Brain microvascular endothelial cell (primary cell): ENCODE data around the gene DMPK.

ENCODE experiments used
- DNase-seq: peaks from one replicate; pipeline ENCODE4 v3.0.0-alpha.2; 2020
- H3K27ac ChIP-seq: fragments of 250-450 bp; sonication (Bioruptor Pico); 2 replicates; pipeline ENCODE4 v1.5.1; 2020; ENCODE audit warnings: mild to moderate bottlenecking, moderate library complexity
- H3K27me3 ChIP-seq: fragments of 250-450 bp; sonication (Bioruptor Pico); replicated peaks from 2 replicates; pipeline ENCODE4 v1.5.1; 2020; ENCODE audit warnings: mild to moderate bottlenecking
- H3K36me3 ChIP-seq: fragments of 250-450 bp; sonication (Bioruptor Pico); replicated peaks from 2 replicates; pipeline ENCODE4 v1.5.1; 2020; ENCODE audit warnings: mild to moderate bottlenecking
- H3K4me3 ChIP-seq: 2 replicates; pipeline ENCODE4 v1.5.1; 2011; ENCODE audit warnings: low read depth, mild to moderate bottlenecking, control low read depth, low read length, moderate library complexity
- CTCF ChIP-seq: IDR thresholded peaks from 2 replicates; pipeline ENCODE4 v1.5.1; 2011; ENCODE audit warnings: low read depth, mild to moderate bottlenecking, moderate library complexity, low read length, control low read depth, inconsistent platforms; ENCODE audit errors: missing control alignments
- in situ Hi-C: cut with HindIII; loops from 2 replicates; pipeline ENCODE4 v1.10.0; 2017; ENCODE audit warnings: low sequenced_read_pairs, low pct_ligation_motif_present

Gene DMPK

GRCh38 chr19:45768984-45769782 lies 13.1 kb downstream of the DMPK start, which contains the start of gene SIX5:
Gene SIX5 (minus strand): TSS chr19:45769252. CDS start chr19:45768844, 408 bp downstream.
- Histone ChIP-seq H3K27ac (peak within 1 kb of the TSS; percentile 73), H3K4me3 (peak within 1 kb of the TSS; percentile 79), H3K27me3 (no peaks in the 10 kb centered on the region), H3K36me3 (no peaks in the 10 kb centered on the region)
- no peak for TF ChIP-seq CTCF
- in situ Hi-C loops: no loop called here
- DNase-seq: peak; percentile 96

- in situ Hi-C loops: no loop called here
- Histone ChIP-seq H3K36me3 (no peaks in the 10 kb centered on the region), H3K27me3 (no peaks in the 10 kb centered on the region), H3K4me3 (peak overlapping the region; percentile 79), H3K27ac (peak overlapping the region; percentile 70)
- no peak for TF ChIP-seq CTCF
- peak; percentile 22 for DNase-seq
Observed at GRCh38 chr19:45768655-45768983, 13.7 kb downstream of the DMPK start.

- TF ChIP-seq CTCF: no peak
- Histone ChIP-seq H3K27me3 (no peaks in the 10 kb centered on the region), H3K36me3 (no peaks in the 10 kb centered on the region), H3K4me3 (peak overlapping the region; percentile 79), H3K27ac (peak overlapping the region; percentile 70)
- in situ Hi-C loops: no loop called here
- peak; percentile 45 for DNase-seq
Observed at GRCh38 chr19:45767881-45768654, 14.2 kb downstream of the DMPK start.

- Histone ChIP-seq H3K27me3 (no peaks in the 10 kb centered on the region), H3K4me3 (peak overlapping the region; percentile 79), H3K27ac (peak overlapping the region; percentile 70), H3K36me3 (no peaks in the 10 kb centered on the region)
- in situ Hi-C loops: no loop called here
- peak; percentile 79 for DNase-seq
- TF ChIP-seq CTCF: no peak
Observed at GRCh38 chr19:45767410-45767880, 14.8 kb downstream of the DMPK start.

- peak overlapping the region; percentile 70 for H3K27ac ChIP-seq
Observed at GRCh38 chr19:45766869-45767346, 15.4 kb downstream of the DMPK start.

More at GRCh38 chr19:45766869-45767346, 15.4 kb downstream of the DMPK start:
- H3K4me3 ChIP-seq: peak overlapping the region; percentile 79
- no peak for TF ChIP-seq CTCF
- no peaks in the 10 kb centered on the region for H3K27me3 ChIP-seq
- in situ Hi-C loops: no loop called here
- no peaks in the 10 kb centered on the region for H3K36me3 ChIP-seq
- no peak for DNase-seq
